SU-DHL-6 (cell line): ENCODE data around the gene SPOCK1.

ENCODE experiments used
- H2AFZ ChIP-seq: fragments of 200-600 bp; sonication (generic); 2 replicates; pipeline ENCODE4 v1.6.1; 2014; ENCODE audit warnings: low read depth, mild to moderate bottlenecking, moderate library complexity, mixed read lengths, antibody characterized with exemption, low read length; ENCODE audit not compliant: severe bottlenecking
- H3F3A ChIP-seq: fragments of 200-600 bp; shearing (Covaris generic); 2 replicates; pipeline ENCODE4 v1.6.0; 2016; ENCODE audit warnings: antibody characterized with exemption, mild to moderate bottlenecking; ENCODE audit not compliant: insufficient read depth
- H3K27ac ChIP-seq: fragments of 200-600 bp; sonication (generic); 2 replicates; pipeline ENCODE4 v1.5.1; 2016; ENCODE audit warnings: low read depth, mild to moderate bottlenecking, low read length, moderate library complexity, mixed read lengths
- H3K27me3 ChIP-seq: fragments of 200-600 bp; sonication (generic), shearing (Covaris generic); 2 replicates; pipeline ENCODE4 v1.6.0; 2014; ENCODE audit warnings: mild to moderate bottlenecking, low read length
- H3K36me3 ChIP-seq: fragments of 200-600 bp; sonication (generic); 2 replicates; pipeline ENCODE4 v1.6.1; 2014; ENCODE audit warnings: mild to moderate bottlenecking, low read length, mixed read lengths
- H3K4me2 ChIP-seq: fragments of 300-600, 200-600 bp; shearing (Covaris generic), sonication (generic); 2 replicates; pipeline ENCODE4 v1.6.0; 2014; ENCODE audit warnings: low read length, low read depth, mild to moderate bottlenecking; ENCODE audit not compliant: poor library complexity, severe bottlenecking
- H3K4me3 ChIP-seq: fragments of 200-600 bp; sonication (generic); 2 replicates; pipeline ENCODE4 v1.5.1; 2014; ENCODE audit warnings: antibody characterized with exemption, low read length, mild to moderate bottlenecking, mixed read lengths; ENCODE audit not compliant: insufficient read depth, poor library complexity, severe bottlenecking
- H3K79me2 ChIP-seq: fragments of 200-600 bp; sonication (generic); 2 replicates; pipeline ENCODE4 v1.6.1; 2014; ENCODE audit warnings: mild to moderate bottlenecking, low read length, moderate library complexity; ENCODE audit not compliant: insufficient read depth
- H3K9ac ChIP-seq: fragments of 200-600 bp; sonication (generic); 2 replicates; pipeline ENCODE4 v1.7.0; 2014; ENCODE audit warnings: mild to moderate bottlenecking, low read length
- H3K9me2 ChIP-seq: fragments of 200-600 bp; sonication (generic); replicated peaks from 2 replicates; pipeline ENCODE4 v1.6.1; 2014; ENCODE audit warnings: low read length; ENCODE audit not compliant: insufficient read depth
- H3K9me3 ChIP-seq: fragments of 200-600 bp; sonication (generic); 2 replicates; pipeline ENCODE4 v1.6.1; 2014; ENCODE audit warnings: low read length, mixed read lengths; ENCODE audit not compliant: insufficient read depth
- H4K20me1 ChIP-seq: fragments of 200-600 bp; sonication (generic); 2 replicates; pipeline ENCODE4 v1.6.1; 2014; ENCODE audit warnings: low read depth, mild to moderate bottlenecking, antibody characterized with exemption, low read length, moderate library complexity, mixed read lengths
- EZH2phosphoT487 ChIP-seq: fragments of 200-600 bp; sonication (generic), shearing (Covaris generic); conservative IDR thresholded peaks from 2 replicates; pipeline ENCODE4 v1.6.1; 2018; ENCODE audit warnings: mild to moderate bottlenecking, antibody characterized with exemption, low read length, moderate library complexity, mixed read lengths
- TF ChIP-seq, protein P1 (sequence below): fragments of 200-600 bp; sonication (generic); IDR thresholded peaks from one replicate; pipeline ENCODE4 v1.5.1; 2017; ENCODE audit warnings: antibody characterized with exemption, mild to moderate bottlenecking, low read length, moderate library complexity; ENCODE audit not compliant: insufficient read depth, poor library complexity, severe bottlenecking

The SPOCK1 gene

DNA sequence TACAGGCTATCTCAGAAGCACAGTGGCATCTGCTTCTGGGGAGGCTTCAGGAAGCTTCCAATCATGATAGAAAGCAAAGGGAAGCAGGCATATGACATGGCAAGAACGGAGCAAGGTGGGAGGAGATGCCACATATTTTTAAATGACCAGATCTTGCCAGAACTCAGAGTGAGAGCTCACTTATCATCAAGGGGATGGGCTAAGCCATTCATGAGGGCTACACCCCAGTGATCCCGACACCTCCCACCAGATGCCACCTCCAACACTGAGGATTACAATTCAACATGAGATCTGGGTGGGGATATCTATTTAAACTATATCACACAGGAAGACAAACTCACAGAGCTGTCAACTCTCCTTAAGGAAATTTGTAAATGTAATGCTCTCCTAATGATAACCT lies 258.8 kb downstream of the SPOCK1 start:
- TF ChIP-seq EZH2phosphoT487: no peak
- TF ChIP-seq, protein P1, sequence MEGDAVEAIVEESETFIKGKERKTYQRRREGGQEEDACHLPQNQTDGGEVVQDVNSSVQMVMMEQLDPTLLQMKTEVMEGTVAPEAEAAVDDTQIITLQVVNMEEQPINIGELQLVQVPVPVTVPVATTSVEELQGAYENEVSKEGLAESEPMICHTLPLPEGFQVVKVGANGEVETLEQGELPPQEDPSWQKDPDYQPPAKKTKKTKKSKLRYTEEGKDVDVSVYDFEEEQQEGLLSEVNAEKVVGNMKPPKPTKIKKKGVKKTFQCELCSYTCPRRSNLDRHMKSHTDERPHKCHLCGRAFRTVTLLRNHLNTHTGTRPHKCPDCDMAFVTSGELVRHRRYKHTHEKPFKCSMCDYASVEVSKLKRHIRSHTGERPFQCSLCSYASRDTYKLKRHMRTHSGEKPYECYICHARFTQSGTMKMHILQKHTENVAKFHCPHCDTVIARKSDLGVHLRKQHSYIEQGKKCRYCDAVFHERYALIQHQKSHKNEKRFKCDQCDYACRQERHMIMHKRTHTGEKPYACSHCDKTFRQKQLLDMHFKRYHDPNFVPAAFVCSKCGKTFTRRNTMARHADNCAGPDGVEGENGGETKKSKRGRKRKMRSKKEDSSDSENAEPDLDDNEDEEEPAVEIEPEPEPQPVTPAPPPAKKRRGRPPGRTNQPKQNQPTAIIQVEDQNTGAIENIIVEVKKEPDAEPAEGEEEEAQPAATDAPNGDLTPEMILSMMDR: no peak
- no peaks in the 10 kb centered on the region for H3K9me2 ChIP-seq
- H3K27ac ChIP-seq: no peak overlapping the region

DNA sequence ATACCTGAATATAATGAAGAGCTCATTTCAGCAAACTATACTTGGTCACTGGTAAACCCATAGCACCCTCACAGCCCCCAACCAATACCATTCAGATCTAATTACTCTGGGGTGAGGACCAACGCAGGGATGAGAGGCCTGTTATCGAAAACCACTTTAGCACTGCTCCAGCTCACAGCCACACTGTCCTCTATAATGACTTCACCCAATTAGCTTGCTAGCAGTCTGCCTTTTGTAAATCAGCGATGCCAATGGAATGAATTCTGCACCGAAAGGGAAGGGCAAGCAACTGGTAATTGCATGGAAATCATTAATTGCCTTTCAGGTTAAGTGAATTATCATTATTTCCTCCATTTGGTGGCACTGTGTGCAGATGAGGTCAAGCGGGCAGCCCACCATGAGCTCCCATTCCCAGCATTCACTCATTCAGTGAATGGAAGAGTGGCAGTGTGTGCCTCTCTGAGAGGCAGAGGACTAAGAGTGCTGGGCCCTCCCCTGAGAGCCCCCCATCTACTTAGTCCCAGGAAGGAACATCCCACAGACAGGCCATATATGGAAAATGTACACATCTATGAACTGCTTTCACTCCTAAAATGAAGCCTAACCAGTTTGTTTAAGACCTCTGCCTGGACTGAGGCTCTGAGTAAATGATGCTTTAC lies 262.1 kb downstream of the SPOCK1 start:
- TF ChIP-seq, protein P1: no peak
- TF ChIP-seq EZH2phosphoT487: no peak
- no peak overlapping the region for H3K4me2 ChIP-seq
- H3F3A ChIP-seq: no peaks in the 10 kb centered on the region
- H3K79me2 ChIP-seq: no peaks in the 10 kb centered on the region
- no peaks in the 10 kb centered on the region for H3K27me3 ChIP-seq
- H3K4me3 ChIP-seq: no peak overlapping the region
- no peaks in the 10 kb centered on the region for H3K36me3 ChIP-seq
- H3K9me2 ChIP-seq: no peaks in the 10 kb centered on the region
- no peaks in the 10 kb centered on the region for H3K9me3 ChIP-seq
- H3K27ac ChIP-seq: no peak overlapping the region
- H4K20me1 ChIP-seq: no peaks in the 10 kb centered on the region
- no peak overlapping the region for H3K9ac ChIP-seq
- H2AFZ ChIP-seq: no peak overlapping the region

More for the DNA sequence above, 258.8 kb downstream of the SPOCK1 start:
- no peak overlapping the region for H3K4me3 ChIP-seq
- H3K36me3 ChIP-seq: no peaks in the 10 kb centered on the region
- H4K20me1 ChIP-seq: no peaks in the 10 kb centered on the region
- H3K9me3 ChIP-seq: no peaks in the 10 kb centered on the region
- no peak overlapping the region for H3K4me2 ChIP-seq
- no peaks in the 10 kb centered on the region for H3K27me3 ChIP-seq
- H3F3A ChIP-seq: no peaks in the 10 kb centered on the region
- no peaks in the 10 kb centered on the region for H3K79me2 ChIP-seq
- no peak overlapping the region for H3K9ac ChIP-seq
- H2AFZ ChIP-seq: no peak overlapping the region

DNA sequence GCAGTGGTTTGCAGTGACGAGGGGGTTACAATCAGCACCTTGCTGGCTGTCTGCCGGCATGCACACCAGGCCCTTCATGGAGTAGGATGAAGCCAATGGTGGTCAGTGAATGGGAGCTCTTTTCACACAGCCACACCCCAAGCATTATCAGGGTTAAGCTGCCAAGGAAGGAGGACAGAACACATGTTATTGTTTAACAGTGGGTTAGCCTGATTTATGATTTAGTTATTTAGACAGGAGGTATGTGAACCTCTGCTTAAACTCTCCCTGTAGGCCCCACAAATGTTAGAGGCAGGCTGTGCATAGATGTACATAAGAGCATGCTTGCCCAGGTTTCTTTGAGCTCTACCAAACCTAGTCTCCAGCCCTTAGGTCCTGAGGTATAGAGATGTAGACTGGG lies 262.9 kb downstream of the SPOCK1 start:
- Histone ChIP-seq H4K20me1 (no peaks in the 10 kb centered on the region), H3K27me3 (no peaks in the 10 kb centered on the region), H3K79me2 (no peaks in the 10 kb centered on the region), H3K4me2 (no peak overlapping the region), H2AFZ (no peak overlapping the region), H3K36me3 (no peaks in the 10 kb centered on the region), H3K9me3 (no peaks in the 10 kb centered on the region), H3K9ac (no peak overlapping the region), H3K4me3 (no peak overlapping the region), H3K9me2 (no peaks in the 10 kb centered on the region), H3K27ac (no peak overlapping the region), H3F3A (no peaks in the 10 kb centered on the region)
- TF ChIP-seq EZH2phosphoT487: no peak
- TF ChIP-seq, protein P1: no peak
